Central memory CD8-positive, alpha-beta T cell (primary cell): Measurements from ENCODE around the gene NBAS.
"Not testable (repeated sequence)": the region's sequence is repeated elsewhere in the genome, so short reads cannot be mapped to it uniquely, and the experiment has no call there.

ENCODE experiments used
- ATAC-seq: fragments of 150-1000 bp; cut with Tn5 transposase; replicated peaks from 2 replicates; pipeline ENCODE4 v1.10.0; 2022; ENCODE audit warnings: mild to moderate bottlenecking, moderate FRiP score, moderate number of reproducible peaks; ENCODE audit not compliant: poor library complexity, severe bottlenecking; ENCODE audit errors: extremely low read depth
- DNase-seq, 2 donors: peaks; one replicate each; pipeline ENCODE4 v3.0.0; 2021; ENCODE audit warnings: low spot score in 2 of 2
- H3K27ac Mint-ChIP-seq: one replicate; pipeline ENCODE4 v1.8.0; 2022; ENCODE audit warnings: low read depth, mild to moderate bottlenecking, moderate library complexity, mixed read lengths
- H3K27me3 Mint-ChIP-seq: one replicate; pipeline ENCODE4 v1.8.0; 2022; ENCODE audit warnings: mixed read lengths
- H3K36me3 Mint-ChIP-seq: one replicate; pipeline ENCODE4 v1.8.0; 2022; ENCODE audit warnings: mild to moderate bottlenecking, moderate library complexity, mixed read lengths; ENCODE audit not compliant: insufficient read depth
- H3K4me1 Mint-ChIP-seq: one replicate; pipeline ENCODE4 v1.8.0; 2022; ENCODE audit warnings: mixed read lengths
- H3K4me3 Mint-ChIP-seq: one replicate; pipeline ENCODE4 v1.8.0; 2022; ENCODE audit warnings: mild to moderate bottlenecking, moderate library complexity, mixed read lengths
- H3K9me3 Mint-ChIP-seq: one replicate; pipeline ENCODE4 v1.8.0; 2022; ENCODE audit warnings: mixed read lengths

Gene NBAS

GRCh38 chr2:15272942-15273341 lies 288.2 kb downstream of the NBAS start:
- Mint-ChIP-seq H3K4me3 (no peak overlapping the region), H3K36me3 (peaks cover 16% of the 10 kb centered on the region), H3K27ac (no peak overlapping the region), H3K9me3 (no peaks in the 10 kb centered on the region), H3K27me3 (no peaks in the 10 kb centered on the region), H3K4me1 (peaks cover 11% of the 10 kb centered on the region)
- ATAC-seq (no peak), DNase-seq (no peak)

GRCh38 chr2:15271941-15272542 lies 289.1 kb downstream of the NBAS start:
- no peaks in the 10 kb centered on the region for H3K9me3 Mint-ChIP-seq
- peaks cover 16% of the 10 kb centered on the region for H3K36me3 Mint-ChIP-seq
- no peak overlapping the region for H3K4me3 Mint-ChIP-seq

GRCh38 chr2:15271276-15271675 lies 289.9 kb downstream of the NBAS start:
- Mint-ChIP-seq H3K4me3 (no peak overlapping the region), H3K27ac (no peak overlapping the region), H3K9me3 (no peaks in the 10 kb centered on the region), H3K36me3 (peaks cover 16% of the 10 kb centered on the region), H3K4me1 (peaks cover 11% of the 10 kb centered on the region), H3K27me3 (no peaks in the 10 kb centered on the region)
- DNase-seq (no peak), ATAC-seq (no peak)

More at GRCh38 chr2:15271941-15272542, 289.1 kb downstream of the NBAS start:
- no peaks in the 10 kb centered on the region for H3K27me3 Mint-ChIP-seq
- ATAC-seq, result no peak
- no peak overlapping the region for H3K27ac Mint-ChIP-seq
- DNase-seq, result no peak
- peaks cover 11% of the 10 kb centered on the region for H3K4me1 Mint-ChIP-seq

GRCh38 chr2:15269043-15269442 lies 292.1 kb downstream of the NBAS start:
- Mint-ChIP-seq H3K27ac (no peak overlapping the region), H3K9me3 (no peaks in the 10 kb centered on the region), H3K4me1 (peaks cover 12% of the 10 kb centered on the region), H3K36me3 (peaks cover 4% of the 10 kb centered on the region), H3K4me3 (no peak overlapping the region), H3K27me3 (no peaks in the 10 kb centered on the region)
- ATAC-seq, result no peak
- DNase-seq, result no peak

GRCh38 chr2:15265889-15266288 lies 295.2 kb downstream of the NBAS start:
- ATAC-seq, result no peak
- peaks cover 2% of the 10 kb centered on the region for H3K36me3 Mint-ChIP-seq
- DNase-seq, result no peak
- no peak overlapping the region for H3K27ac Mint-ChIP-seq
- H3K27me3 Mint-ChIP-seq, result no peaks in the 10 kb centered on the region
- H3K4me1 Mint-ChIP-seq, result peaks cover 5% of the 10 kb centered on the region
- H3K9me3 Mint-ChIP-seq, result no peaks in the 10 kb centered on the region
- H3K4me3 Mint-ChIP-seq, result no peak overlapping the region

GRCh38 chr2:15263976-15264685 lies 297.0 kb downstream of the NBAS start:
- DNase-seq, result no peak
- Mint-ChIP-seq H3K27ac (no peak overlapping the region), H3K4me1 (peaks cover 5% of the 10 kb centered on the region), H3K4me3 (no peak overlapping the region), H3K27me3 (no peaks in the 10 kb centered on the region), H3K36me3 (peaks cover 1% of the 10 kb centered on the region), H3K9me3 (no peaks in the 10 kb centered on the region)
- ATAC-seq, result no peak

GRCh38 chr2:15262792-15263191 lies 298.3 kb downstream of the NBAS start:
- DNase-seq (no peak), ATAC-seq (no peak)
- H3K9me3 Mint-ChIP-seq, result peaks cover 5% of the 10 kb centered on the region
- H3K27ac Mint-ChIP-seq, result no peak overlapping the region
- H3K4me1 Mint-ChIP-seq, result peaks cover 5% of the 10 kb centered on the region
- no peak overlapping the region for H3K4me3 Mint-ChIP-seq
- no peaks in the 10 kb centered on the region for H3K27me3 Mint-ChIP-seq
- peaks cover 1% of the 10 kb centered on the region for H3K36me3 Mint-ChIP-seq

- H3K27ac Mint-ChIP-seq, result no peak overlapping the region
- H3K36me3 Mint-ChIP-seq, result peaks cover 1% of the 10 kb centered on the region
- ATAC-seq (no peak), DNase-seq (no peak)
- peaks cover 5% of the 10 kb centered on the region for H3K9me3 Mint-ChIP-seq
- peaks cover 5% of the 10 kb centered on the region for H3K4me1 Mint-ChIP-seq
- H3K4me3 Mint-ChIP-seq, result no peak overlapping the region
- no peaks in the 10 kb centered on the region for H3K27me3 Mint-ChIP-seq
These were observed 300.3 kb downstream of the NBAS start for GRCh38 chr2:15260835-15261234.

GRCh38 chr2:15260196-15260595 lies 300.9 kb downstream of the NBAS start:
- H3K27ac Mint-ChIP-seq, result no peak overlapping the region
- peaks cover 5% of the 10 kb centered on the region for H3K4me1 Mint-ChIP-seq
- no peak overlapping the region for H3K4me3 Mint-ChIP-seq
- H3K27me3 Mint-ChIP-seq, result no peaks in the 10 kb centered on the region
- ATAC-seq (no peak), DNase-seq (no peak)
- H3K9me3 Mint-ChIP-seq, result peaks cover 5% of the 10 kb centered on the region
- peaks cover 1% of the 10 kb centered on the region for H3K36me3 Mint-ChIP-seq

- H3K27ac Mint-ChIP-seq, result no peak overlapping the region
- DNase-seq, result no peak
- H3K9me3 Mint-ChIP-seq, result peaks cover 5% of the 10 kb centered on the region
- H3K27me3 Mint-ChIP-seq, result no peaks in the 10 kb centered on the region
- ATAC-seq, result no peak
- H3K4me3 Mint-ChIP-seq, result no peak overlapping the region
- peaks cover 1% of the 10 kb centered on the region for H3K36me3 Mint-ChIP-seq
- peaks cover 5% of the 10 kb centered on the region for H3K4me1 Mint-ChIP-seq
These were observed 301.8 kb downstream of the NBAS start for GRCh38 chr2:15259356-15259756.

GRCh38 chr2:15258385-15258784 lies 302.7 kb downstream of the NBAS start:
- H3K4me1 Mint-ChIP-seq, DNase-seq, H3K27me3 Mint-ChIP-seq, H3K36me3 Mint-ChIP-seq, H3K4me3 Mint-ChIP-seq, H3K9me3 Mint-ChIP-seq, ATAC-seq, H3K27ac Mint-ChIP-seq: not testable (repeated sequence)

GRCh38 chr2:15253835-15254286 lies 307.3 kb downstream of the NBAS start:
- no peak overlapping the region for H3K27ac Mint-ChIP-seq
- H3K36me3 Mint-ChIP-seq, result peaks cover 1% of the 10 kb centered on the region
- no peak for DNase-seq
- H3K4me3 Mint-ChIP-seq, result no peak overlapping the region
- peaks cover 9% of the 10 kb centered on the region for H3K4me1 Mint-ChIP-seq
- H3K9me3 Mint-ChIP-seq, result peaks cover 4% of the 10 kb centered on the region
- ATAC-seq, result no peak
- no peaks in the 10 kb centered on the region for H3K27me3 Mint-ChIP-seq

GRCh38 chr2:15253247-15253646 lies 307.9 kb downstream of the NBAS start:
- Mint-ChIP-seq H3K36me3 (peaks cover 2% of the 10 kb centered on the region), H3K9me3 (no peaks in the 10 kb centered on the region), H3K27me3 (no peaks in the 10 kb centered on the region), H3K4me1 (peaks cover 15% of the 10 kb centered on the region), H3K4me3 (no peak overlapping the region), H3K27ac (no peak overlapping the region)
- ATAC-seq (no peak), DNase-seq (no peak)
